Colonic mucosa (tissue), 4 donors: ENCODE data around the gene USP37. TPM values are rescaled to one million over a fixed set of nuclear protein-coding genes. Genes with fewer than 3 reads are reported as not detected.

Experiments used
- DNase-seq: peaks from one replicate; pipeline ENCODE4 v3.0.0-alpha.2; 2020
- H3K27ac ChIP-seq: fragments of 200-600 bp; one replicate; pipeline ENCODE4 v1.8.0; 2021
- H3K27me3 ChIP-seq: fragments of 200-600 bp; one replicate; pipeline ENCODE4 v1.8.0; 2021
- H3K36me3 ChIP-seq: fragments of 200-600 bp; one replicate; pipeline ENCODE4 v1.8.0; 2021
- H3K4me1 ChIP-seq: fragments of 200-600 bp; one replicate; pipeline ENCODE4 v1.8.0; 2021; ENCODE audit warnings: mild to moderate bottlenecking
- H3K4me3 ChIP-seq: fragments of 200-600 bp; one replicate; pipeline ENCODE4 v1.8.0; 2021
- H3K9ac ChIP-seq, 2 donors: one replicate each; pipeline ENCODE4 v1.7.0; 2013; ENCODE audit warnings: control low read depth in 2 of 2, low read depth in 2 of 2, low read length in 2 of 2
- H3K9me3 ChIP-seq: fragments of 200-600 bp; one replicate; pipeline ENCODE4 v1.8.0; 2021
- CTCF ChIP-seq: fragments of 200-600 bp; IDR thresholded peaks from one replicate; pipeline ENCODE4 v1.8.0; 2022; ENCODE audit warnings: antibody characterized with exemption, mild to moderate bottlenecking
- intact Hi-C: fragments of 100-400 bp; cut with DNase I; formaldehyde crosslinking; loops from one replicate; pipeline ENCODE4 v1.14.1; 2022
- total RNA-seq, 2 donors: library from RNA; stranded (reverse); fragmentation: NEBNext Ultra II Directional in 1 of 2; extraction: Animal tissue kit (Norgen Biotek cat#: 25700) in 1 of 2; gene quantifications; one replicate each; pipeline ENCODE4 v1.2.1, GENCODE V29; 2021
- donor health status: healthy.
- donor health status: DM: no; HTN: no; CAD: no.
- donor health status: DM: no; HTN: no; CAD: no.

The USP37 gene
- total RNA-seq, 2 donors from 2014 or later: 13.1 to 13.4 TPM

DNA sequence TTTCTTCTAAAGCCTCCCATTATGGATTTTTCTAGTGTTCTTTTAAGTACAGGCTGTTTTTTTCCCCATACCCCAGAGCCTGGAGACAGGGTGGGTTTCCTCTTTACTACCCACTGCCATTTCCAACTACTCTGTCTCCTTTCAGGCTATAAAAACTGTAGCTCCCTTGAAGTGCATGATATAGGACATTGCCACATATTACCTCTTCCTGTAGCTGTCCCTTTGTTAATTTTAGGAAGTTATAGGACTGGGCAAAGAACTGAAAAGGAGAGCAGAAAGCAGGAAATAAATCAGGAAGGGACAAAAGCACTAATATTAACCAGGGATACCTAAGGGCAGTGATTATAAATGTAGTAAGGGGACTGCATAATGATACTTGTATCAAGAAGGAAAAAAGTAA lies 95.2 kb downstream of the USP37 start:
- intact Hi-C loops: no loop called here
- Histone ChIP-seq H3K9ac (no peak overlapping the region), H3K27me3 (no peaks in the 10 kb centered on the region), H3K4me3 (no peak overlapping the region), H3K9me3 (no peaks in the 10 kb centered on the region), H3K36me3 (peaks cover 5% of the 10 kb centered on the region), H3K4me1 (no peaks in the 10 kb centered on the region), H3K27ac (no peak overlapping the region)
- DNase-seq: no peak
- TF ChIP-seq CTCF: no peak

DNA sequence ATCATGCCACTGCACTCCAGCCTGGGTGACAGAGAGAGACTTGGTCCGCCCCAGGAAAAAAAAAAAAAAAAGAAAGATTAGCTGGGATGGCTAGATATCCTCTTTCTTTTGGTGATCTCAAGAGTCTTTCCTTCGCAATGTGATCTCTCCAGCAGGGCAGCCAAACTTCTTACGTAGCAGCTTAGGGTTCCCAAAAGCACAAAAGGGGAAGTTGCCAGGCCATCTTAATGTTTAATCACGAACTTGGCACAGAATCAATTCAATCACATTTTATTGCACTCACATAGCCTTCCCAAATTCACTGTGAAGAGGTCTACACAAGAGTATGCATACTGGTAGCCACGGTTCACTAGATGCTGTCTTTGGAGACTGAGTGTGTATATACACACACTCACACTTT lies 96.2 kb downstream of the USP37 start:
- Histone ChIP-seq H3K27me3 (no peaks in the 10 kb centered on the region), H3K4me1 (no peaks in the 10 kb centered on the region), H3K9ac (no peak overlapping the region), H3K4me3 (no peak overlapping the region), H3K9me3 (no peaks in the 10 kb centered on the region), H3K27ac (no peak overlapping the region), H3K36me3 (peaks cover 5% of the 10 kb centered on the region)
- DNase-seq: no peak
- TF ChIP-seq CTCF: no peak
- intact Hi-C loops: no loop called here

DNA sequence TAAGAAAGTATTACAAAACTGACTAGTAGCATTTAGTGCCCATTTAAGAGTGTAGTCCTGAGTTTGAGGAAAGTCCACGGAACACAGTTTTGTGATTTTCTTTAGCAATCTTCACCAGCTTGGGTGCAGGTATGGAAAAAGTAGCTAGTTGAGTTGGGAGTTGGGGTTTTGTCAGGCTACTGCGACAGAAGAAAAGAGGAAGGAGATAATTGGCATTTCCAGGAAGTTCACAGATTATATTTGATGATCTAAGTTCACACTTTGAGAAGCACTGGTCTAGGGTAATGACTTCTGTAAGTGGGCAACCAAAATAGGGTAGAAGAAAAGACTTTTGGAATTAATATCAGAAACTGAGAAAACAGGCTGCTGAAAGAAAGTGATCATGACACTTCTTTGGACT lies 97.1 kb downstream of the USP37 start:
- Histone ChIP-seq H3K4me3 (no peak overlapping the region), H3K9ac (no peak overlapping the region), H3K9me3 (no peaks in the 10 kb centered on the region), H3K27ac (no peak overlapping the region), H3K4me1 (no peaks in the 10 kb centered on the region), H3K36me3 (peaks cover 5% of the 10 kb centered on the region), H3K27me3 (no peaks in the 10 kb centered on the region)
- intact Hi-C loops: no loop called here
- no peak for DNase-seq
- no peak for TF ChIP-seq CTCF

DNA sequence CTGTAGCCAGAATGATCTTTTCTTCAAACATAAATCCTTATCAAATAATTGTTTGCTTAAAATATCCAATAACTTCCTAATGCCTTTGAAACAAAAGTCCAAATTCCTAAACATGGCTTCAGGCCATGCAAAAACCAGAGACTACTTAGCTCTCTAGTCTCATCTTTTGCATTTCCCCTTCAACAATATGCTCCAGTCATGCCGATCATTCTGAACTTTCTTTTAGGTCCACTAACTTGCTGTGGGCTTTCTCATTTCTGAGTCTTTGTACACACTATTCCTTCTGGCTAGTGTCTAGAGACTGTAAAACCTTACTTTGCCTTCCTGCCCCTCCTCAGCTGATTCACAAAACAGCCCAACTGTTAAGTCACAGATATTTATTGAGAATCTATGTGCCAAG lies 97.7 kb downstream of the USP37 start:
- Histone ChIP-seq H3K9me3 (no peaks in the 10 kb centered on the region), H3K27me3 (no peaks in the 10 kb centered on the region), H3K4me1 (no peaks in the 10 kb centered on the region), H3K36me3 (peaks cover 2% of the 10 kb centered on the region), H3K9ac (no peak overlapping the region), H3K4me3 (no peak overlapping the region), H3K27ac (no peak overlapping the region)
- TF ChIP-seq CTCF: no peak
- DNase-seq: no peak
- intact Hi-C loops: no loop called here

GRCh38 chr2:218465987-218466633 lies 102.0 kb downstream of the USP37 start:
- no peaks in the 10 kb centered on the region for H3K27me3 ChIP-seq
- TF ChIP-seq CTCF: no peak
- H3K4me3 ChIP-seq: no peak overlapping the region
- H3K36me3 ChIP-seq: no peaks in the 10 kb centered on the region
- DNase-seq: no peak
- H3K27ac ChIP-seq: no peak overlapping the region
- intact Hi-C loops: loop anchor here (5.0 kb wide), 2 partner anchors 59 to 164 kb away; no protein-coding TSS in a partner anchor
- H3K4me1 ChIP-seq: no peaks in the 10 kb centered on the region
- H3K9ac ChIP-seq: no peak overlapping the region
- no peaks in the 10 kb centered on the region for H3K9me3 ChIP-seq
